ENCODE results near the gene PTPRE. TPM values are rescaled to one million over a fixed set of nuclear protein-coding genes. Genes with fewer than 3 reads are reported as not detected.
A peak's percentile ranks its signal among the peaks of the same experiment; 100 is the strongest.

The PTPRE gene
- total and polyA plus RNA-seq, 10 of the 15 experiments (the other 5 are each of a cell fraction or from before 2014, with no cell fraction given), result 2.9 to 7.6 (median 5.8) TPM

GRCh38 chr10:128026615-128027300 lies 119.9 kb downstream of the PTPRE start:
- ChIA-PET RAD21 (ENCODE audit: unreplicated experiment) (interaction anchor here (1.4 kb wide), 1 partner anchor 9 kb away, joined by 7 read pairs; no protein-coding TSS in a partner anchor), POLR2A (no interaction called here)
- intact Hi-C loops (cut with micrococcal nuclease; ENCODE audit: unreplicated experiment), result no loop called here

GRCh38 chr10:128027306-128027705 lies 120.4 kb downstream of the PTPRE start:
- Histone ChIP-seq H3K79me2 (ENCODE audit: control insufficient read depth, insufficient read depth, low read length) (no peaks in the 10 kb centered on the region), H3K27ac (ENCODE audit: control insufficient read depth, insufficient read depth) (no peak overlapping the region), H2AFZ (ENCODE audit: control insufficient read depth, low read depth, low read length) (no peak overlapping the region), H3K4me2 (ENCODE audit: control insufficient read depth, insufficient read depth) (no peak overlapping the region), H3K27me3 (replicated peaks in 1 of 2; ENCODE audit: control insufficient read depth in 2 of 2, insufficient read depth in 2 of 2, low read length in 1 of 2) (no peaks in the 10 kb centered on the region; a peak in 3 of 4 replicates), H3K36me3 (ENCODE audit: control insufficient read depth in 2 of 2, insufficient read depth in 2 of 2, low read length in 1 of 2) (no peaks in the 10 kb centered on the region), H4K20me1 (ENCODE audit: control insufficient read depth, insufficient read depth) (no peaks in the 10 kb centered on the region), H3K4me3 (no peak overlapping the region), H3K4me1 (ENCODE audit: control insufficient read depth, insufficient read depth, low read length) (no peaks in the 10 kb centered on the region), H3K9me3 (replicated peaks; ENCODE audit: control insufficient read depth, insufficient read depth, low read length) (no peaks in the 10 kb centered on the region), H3K9ac (ENCODE audit: control insufficient read depth, insufficient read depth, low read length) (no peak overlapping the region)
- in situ Hi-C loops (cut with MboI), result no loop called here
- intact Hi-C loops (cut with micrococcal nuclease; ENCODE audit: unreplicated experiment), result no loop called here
- no peak for FAIRE-seq
- RAD21 ChIA-PET (ENCODE audit: unreplicated experiment), result interaction anchor here (1.4 kb wide), 1 partner anchor 8 kb away, joined by 7 read pairs; no protein-coding TSS in a partner anchor
- no TSS peak for BruUV-seq (replicated peaks)
- CTCF ChIA-PET, result interaction anchor here (1.0 to 2.8 kb wide), 2 partner anchors 8 to 42 kb away, joined by 3 to 18 read pairs; no protein-coding TSS in a partner anchor
- 29% methylated on average over 8 of the region's 8 CpGs for WGBS (ENCODE audit: insufficient coverage, insufficient replicate concordance, low lambda C conversion rate, missing lambda C conversion rate)
- DNase-seq (ENCODE audit: low read depth, low spot score), result no peak
- no peak for ATAC-seq
- TF ChIP-seq ESRRA (IDR thresholded peaks at IDR 0.05; ENCODE audit: low read length) (no peak), NR2F1 (conservative IDR thresholded peaks at IDR 0.05) (no peak)
- SMC1A ChIA-PET (ENCODE audit: uncharacterized antibody, unreplicated experiment), result interaction anchor here (1.2 kb wide), 1 partner anchor 8 kb away, joined by 3 read pairs; no protein-coding TSS in a partner anchor
- POLR2A ChIA-PET, result no interaction called here

More at GRCh38 chr10:128026615-128027300, 119.9 kb downstream of the PTPRE start:
- Histone ChIP-seq H3K9me3 (replicated peaks; ENCODE audit: control insufficient read depth, insufficient read depth, low read length) (no peaks in the 10 kb centered on the region), H4K20me1 (ENCODE audit: control insufficient read depth, insufficient read depth) (no peaks in the 10 kb centered on the region), H3K27me3 (replicated peaks in 1 of 2; ENCODE audit: control insufficient read depth in 2 of 2, insufficient read depth in 2 of 2, low read length in 1 of 2) (no peaks in the 10 kb centered on the region; a peak in 2 of 4 replicates), H3K4me1 (ENCODE audit: control insufficient read depth, insufficient read depth, low read length) (no peaks in the 10 kb centered on the region), H2AFZ (ENCODE audit: control insufficient read depth, low read depth, low read length) (no peak overlapping the region), H3K79me2 (ENCODE audit: control insufficient read depth, insufficient read depth, low read length) (no peaks in the 10 kb centered on the region), H3K36me3 (ENCODE audit: control insufficient read depth in 2 of 2, insufficient read depth in 2 of 2, low read length in 1 of 2) (no peaks in the 10 kb centered on the region), H3K4me2 (ENCODE audit: control insufficient read depth, insufficient read depth) (no peak overlapping the region), H3K4me3 (no peak overlapping the region), H3K9ac (ENCODE audit: control insufficient read depth, insufficient read depth, low read length) (no peak overlapping the region), H3K27ac (ENCODE audit: control insufficient read depth, insufficient read depth) (no peak overlapping the region)
- FAIRE-seq, result no peak
- WGBS (ENCODE audit: insufficient coverage, insufficient replicate concordance, low lambda C conversion rate, missing lambda C conversion rate), result 32% methylated on average over 4 of the region's 4 CpGs
- peak; percentile 40 for ATAC-seq
- DNase-seq (ENCODE audit: low read depth, low spot score), result no peak
- ChIA-PET CTCF (interaction anchor here (0.8 to 2.8 kb wide), 4 partner anchors 9 to 52 kb away, joined by 3 to 18 read pairs (median 3); no protein-coding TSS in a partner anchor), SMC1A (ENCODE audit: uncharacterized antibody, unreplicated experiment) (interaction anchor here (1.2 kb wide), 1 partner anchor 8 kb away, joined by 3 read pairs; no protein-coding TSS in a partner anchor)
- in situ Hi-C loops (cut with MboI), result no loop called here
- TF ChIP-seq SMC3 (IDR thresholded peaks at IDR 0.05; ENCODE audit: borderline replicate concordance, low read length), result no peak
- TF ChIP-seq LARP7 (IDR thresholded peaks at IDR 0.05), result no peak
- no peak for TF ChIP-seq MYC (IDR thresholded peaks at IDR 0.05; ENCODE audit: insufficient read depth, insufficient read length, insufficient replicate concordance, low read length, severe bottlenecking)
- no peak for TF ChIP-seq STAT1 (conservative IDR thresholded peaks at IDR 0.05)
- no peak for TF ChIP-seq ETV6 (conservative IDR thresholded peaks at IDR 0.05 in 1 of 2, IDR thresholded peaks at IDR 0.05 in 1 of 2; ENCODE audit: borderline replicate concordance in 1 of 2, low read depth in 1 of 2)
- no peak for TF ChIP-seq NBN (IDR thresholded peaks at IDR 0.05)
- TF ChIP-seq SIX5 (IDR thresholded peaks at IDR 0.05; ENCODE audit: low read depth, low read length, severe bottlenecking), result no peak
- no TSS peak for BruUV-seq (replicated peaks)
